HG02938 (cell line): ENCODE results near the gene TMC5.

ENCODE experiments used
- ATAC-seq: cut with Tn5 transposase; IDR thresholded peaks from one replicate; pipeline ENCODE4 v1.9.1; 2021; ENCODE audit warnings: mild to moderate bottlenecking, moderate library complexity; ENCODE audit not compliant: unreplicated experiment

Gene TMC5

GRCh38 chr16:19450186-19450585 lies 32.5 kb downstream of the TMC5 start:
- ATAC-seq, result no peak

DNA sequence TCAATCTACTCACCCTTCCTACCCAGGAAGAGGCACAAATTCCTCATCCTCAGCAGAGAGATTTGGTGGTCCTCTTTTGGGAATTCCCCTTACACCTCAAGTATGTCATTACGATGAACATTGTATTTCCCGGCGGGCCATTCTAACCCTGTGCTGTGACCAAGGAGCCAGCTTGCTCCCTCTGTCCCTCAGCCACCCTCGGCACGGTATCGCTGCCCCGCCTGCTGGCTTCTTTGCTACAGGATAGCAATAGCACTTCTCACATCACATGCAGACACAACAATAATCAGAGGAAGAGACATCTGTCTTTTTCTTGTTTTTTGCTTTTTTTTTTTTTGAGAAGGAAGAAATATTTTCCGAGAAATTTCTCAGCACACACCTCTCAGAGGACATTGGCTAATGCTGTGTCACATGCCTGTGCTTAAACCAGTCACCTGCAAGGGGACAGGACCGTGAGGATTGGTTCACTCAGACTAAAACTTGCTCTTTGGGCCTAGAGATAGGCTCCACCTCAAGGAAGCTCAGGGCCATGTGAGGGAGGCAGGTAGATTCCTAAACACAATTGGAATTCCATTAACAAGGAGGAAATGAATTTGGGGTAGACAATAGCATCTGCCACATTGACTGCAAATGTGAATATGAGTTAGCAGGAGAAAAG lies 41.2 kb downstream of the TMC5 start:
- no peak for ATAC-seq

- ATAC-seq, result no peak
Observed at GRCh38 chr16:19460397-19460796, 42.7 kb downstream of the TMC5 start.

DNA sequence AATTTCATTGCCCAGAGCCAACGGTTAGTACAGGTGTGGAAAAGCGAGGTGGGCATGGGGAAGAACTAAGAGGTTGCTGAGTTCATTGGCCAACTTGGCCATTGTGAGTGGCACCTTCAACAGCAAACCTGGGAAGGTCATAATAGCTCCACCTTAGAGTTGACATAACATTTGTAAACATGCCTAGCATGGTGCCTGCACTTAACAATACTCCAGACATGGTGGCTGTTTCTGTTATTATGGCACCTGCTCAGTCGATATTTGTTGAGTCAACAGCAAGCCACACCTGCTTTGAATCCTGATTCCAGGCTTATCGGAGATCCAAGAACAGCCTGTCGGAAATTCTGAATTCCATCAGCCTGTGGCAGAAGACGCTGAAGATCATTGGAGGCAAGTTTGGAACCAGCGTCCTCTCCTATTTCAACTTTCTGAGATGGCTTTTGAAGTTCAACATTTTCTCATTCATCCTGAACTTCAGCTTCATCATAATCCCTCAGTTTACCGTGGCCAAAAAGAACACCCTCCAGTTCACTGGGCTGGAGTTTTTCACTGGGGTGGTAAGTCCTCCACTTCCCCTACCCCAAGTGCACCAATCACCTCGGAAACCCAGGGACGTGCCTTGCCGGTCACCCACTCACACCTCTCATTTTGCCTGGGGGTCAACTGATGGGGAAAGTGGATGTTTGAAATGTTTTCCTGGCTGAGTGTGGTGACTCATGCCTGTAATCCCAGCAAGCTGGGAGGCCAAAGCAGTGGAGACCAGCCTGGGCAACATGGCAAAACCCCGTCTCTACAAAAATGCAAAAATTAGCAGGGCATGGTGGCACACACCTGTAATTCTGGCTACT lies 46.0 kb downstream of the TMC5 start:
- ATAC-seq, result no peak

GRCh38 chr16:19468300-19468699 lies 50.6 kb downstream of the TMC5 start:
- ATAC-seq, result no peak

GRCh38 chr16:19472482-19472881 lies 54.8 kb downstream of the TMC5 start:
- ATAC-seq, result no peak

DNA sequence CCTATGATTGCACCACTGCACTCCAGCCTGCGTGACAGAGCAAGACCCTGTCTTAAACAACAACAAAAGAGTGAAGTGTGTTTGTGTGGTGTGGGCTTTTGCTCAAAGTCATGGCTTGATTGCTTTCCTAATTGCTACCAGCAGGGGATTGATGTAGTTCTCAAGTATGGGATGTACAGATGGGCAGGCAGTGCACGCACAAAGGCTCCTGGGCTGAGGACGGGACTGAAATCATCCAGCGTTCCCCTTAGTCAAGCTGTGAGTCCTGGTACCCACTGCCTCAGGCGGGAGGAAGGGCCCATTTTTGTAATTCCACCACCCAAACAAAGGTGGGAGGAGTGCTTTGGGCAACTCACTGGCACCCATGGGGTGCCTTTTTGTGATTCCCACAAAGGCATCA lies 56.9 kb downstream of the TMC5 start:
- no peak for ATAC-seq

DNA sequence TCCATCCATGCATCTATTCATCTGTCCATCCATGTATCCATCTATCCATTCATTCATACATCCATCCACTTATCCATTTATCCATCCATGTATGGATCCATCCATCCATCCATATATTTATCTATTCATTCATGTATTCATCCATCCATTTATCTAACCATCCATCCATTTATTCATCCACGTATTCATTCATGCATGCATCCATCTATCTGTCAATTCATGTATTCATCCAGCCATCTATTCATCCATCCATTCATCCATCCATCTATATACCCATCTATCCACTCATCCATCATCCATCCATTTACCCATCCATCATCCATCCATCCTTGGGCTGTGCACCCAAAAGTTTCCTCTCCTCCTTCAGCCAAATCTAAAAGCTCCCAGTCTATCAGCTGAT lies 60.8 kb downstream of the TMC5 start:
- ATAC-seq, result no peak

- ATAC-seq, result no peak
Observed at GRCh38 chr16:19479302-19479721, 61.6 kb downstream of the TMC5 start.

- no peak for ATAC-seq
Observed at GRCh38 chr16:19481296-19481695, 63.6 kb downstream of the TMC5 start.

GRCh38 chr16:19481769-19482168 lies 64.1 kb downstream of the TMC5 start:
- no peak for ATAC-seq

DNA sequence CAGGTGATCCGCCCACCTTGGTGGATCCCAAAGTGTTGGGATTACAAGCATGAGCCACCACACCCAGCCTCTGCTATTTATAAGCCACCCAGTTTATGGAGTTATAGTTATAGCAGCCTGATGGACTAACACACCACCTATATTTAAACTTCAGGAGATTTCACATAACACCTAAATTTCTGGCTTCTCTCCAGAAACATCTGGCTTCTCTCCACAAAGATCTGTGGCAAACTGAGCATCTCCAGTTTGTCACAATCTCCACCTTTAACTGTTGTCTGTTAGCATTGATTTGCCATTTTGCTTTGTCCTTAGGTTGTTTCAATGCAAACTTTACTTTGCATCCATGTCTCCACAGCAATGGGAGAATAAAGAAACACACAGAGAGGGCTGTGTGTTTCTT lies 64.6 kb downstream of the TMC5 start:
- ATAC-seq, result no peak

GRCh38 chr16:19484096-19484495 lies 66.4 kb downstream of the TMC5 start:
- ATAC-seq, result no peak

DNA sequence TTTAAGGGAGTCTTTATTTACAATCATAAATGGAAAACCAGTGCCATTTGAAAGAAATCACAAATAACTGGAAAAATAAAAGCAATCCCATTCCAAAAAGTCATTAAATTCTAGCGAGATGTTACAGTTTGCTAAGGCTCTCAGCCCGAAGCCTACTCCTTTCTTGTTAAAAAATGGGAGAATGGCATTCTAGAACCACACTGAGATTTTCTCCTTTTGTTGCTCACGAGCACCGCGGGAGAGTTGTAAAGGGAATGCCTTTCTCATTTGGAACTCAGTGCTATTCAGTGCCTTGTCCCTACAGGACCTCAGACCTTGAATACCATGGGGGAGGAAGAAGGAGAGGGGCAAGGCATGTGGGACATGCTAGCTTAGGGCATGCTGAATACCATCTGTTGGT lies 67.9 kb downstream of the TMC5 start:
- ATAC-seq, result no peak

DNA sequence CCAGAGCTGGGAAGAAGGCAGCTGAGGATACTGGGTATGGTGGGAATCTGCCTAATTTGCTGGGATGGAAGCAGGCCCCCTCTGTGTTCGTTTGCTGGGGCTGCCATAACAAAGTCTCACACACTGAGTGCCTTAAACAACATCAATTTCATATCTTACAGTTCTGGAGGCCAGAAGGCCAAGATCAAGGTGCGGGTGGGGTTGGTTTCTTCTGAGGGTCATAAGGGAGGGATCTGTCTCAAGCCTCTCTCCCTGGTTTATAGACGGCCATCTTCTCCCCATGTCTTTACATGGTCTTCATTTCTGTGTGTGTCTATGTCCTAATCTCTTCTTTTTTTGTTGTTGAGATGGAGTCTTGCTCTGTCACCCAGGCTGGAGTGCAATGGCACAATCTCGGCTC lies 68.4 kb downstream of the TMC5 start:
- no peak for ATAC-seq

GRCh38 chr16:19486750-19487325 lies 69.2 kb downstream of the TMC5 start:
- ATAC-seq, result no peak

- no peak for ATAC-seq
Observed at GRCh38 chr16:19488213-19488640, 70.5 kb downstream of the TMC5 start.

- ATAC-seq, result no peak
Observed at GRCh38 chr16:19490619-19491018, 72.9 kb downstream of the TMC5 start.

- no peak for ATAC-seq
Observed at GRCh38 chr16:19497176-19497575, 79.5 kb downstream of the TMC5 start.

DNA sequence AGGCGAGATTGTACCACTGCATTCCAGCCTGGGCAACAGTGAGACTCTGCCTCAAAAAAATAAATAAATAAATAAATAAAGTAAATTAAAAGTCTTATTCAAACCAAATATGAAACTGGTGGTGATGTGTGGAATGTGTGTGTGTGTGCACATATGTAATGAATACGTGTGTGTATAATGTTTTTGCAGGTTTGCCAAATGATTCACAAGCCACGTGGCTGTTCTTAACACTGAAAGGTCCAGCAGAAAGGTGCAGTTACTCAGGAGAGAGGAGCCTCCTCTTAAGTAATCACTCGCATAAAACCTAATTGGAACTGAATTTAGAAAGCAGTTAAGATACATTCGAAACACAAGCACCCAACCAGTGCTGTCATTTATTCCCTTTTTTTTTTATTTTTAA lies 81.3 kb downstream of the TMC5 start:
- no peak for ATAC-seq

- ATAC-seq, result no peak
Observed at GRCh38 chr16:19499481-19499880, 81.8 kb downstream of the TMC5 start.
